Measurements from ENCODE around the gene CTNNA3.

CTNNA3 gene

DNA sequence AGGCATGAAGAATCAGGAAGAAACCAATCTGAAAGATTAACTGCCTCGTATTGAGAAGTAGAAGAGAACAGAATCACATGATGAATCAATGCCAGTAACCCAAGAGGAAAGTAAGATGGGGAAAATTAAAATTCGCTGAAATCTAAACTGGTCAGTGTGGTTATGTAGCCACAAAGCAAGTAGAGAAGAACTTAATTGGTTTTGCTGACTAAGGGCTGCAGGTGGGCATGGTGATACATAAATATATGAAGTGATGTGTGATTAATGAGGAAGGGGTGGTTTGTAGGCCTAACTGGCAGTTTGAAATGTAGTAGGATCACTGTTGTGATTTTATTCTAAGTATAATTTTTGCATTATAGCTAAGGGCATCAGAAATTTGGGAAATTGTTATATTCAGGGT is 853.6 kb downstream of the CTNNA3 start:
- Histone ChIP-seq H3K9ac (no peak overlapping the region), H3K4me1 (no peaks in the 10 kb centered on the region), H3K4me3 (no peak overlapping the region), H3K36me3 (no peaks in the 10 kb centered on the region), H3K27me3 (no peaks in the 10 kb centered on the region), H3K4me2 (no peak overlapping the region), H4K20me1 (no peaks in the 10 kb centered on the region), H3K27ac (no peak overlapping the region), H3K9me3 (no peaks in the 10 kb centered on the region)
- TF ChIP-seq Cebpa-rat (IDR thresholded peaks at IDR 0.05) = no peak

DNA sequence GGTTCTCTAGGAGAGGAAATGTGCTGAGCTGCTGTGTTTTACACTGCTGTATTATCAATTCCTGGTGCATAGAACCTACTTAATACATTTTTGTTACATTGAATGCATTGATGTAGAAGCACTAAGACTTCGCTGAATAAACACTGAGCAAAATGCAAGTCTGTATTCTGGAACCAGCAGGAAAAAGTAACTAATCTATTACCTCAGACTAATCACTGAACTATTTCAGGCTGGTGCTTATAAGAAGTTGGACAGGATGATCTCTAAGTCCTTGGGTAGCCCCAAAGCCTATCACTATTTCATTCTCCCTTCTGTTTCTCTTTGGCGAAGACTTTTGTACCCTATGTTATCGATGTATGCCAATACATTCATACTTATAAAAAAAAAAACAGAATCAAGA is 857.3 kb downstream of the CTNNA3 start:
- no peaks in the 10 kb centered on the region for H3K36me3 ChIP-seq
- no peaks in the 10 kb centered on the region for H3K9me3 ChIP-seq
- H3K9ac ChIP-seq = no peak overlapping the region
- no peak overlapping the region for H3K4me3 ChIP-seq
- no peak overlapping the region for H3K27ac ChIP-seq
- TF ChIP-seq Cebpa-rat (IDR thresholded peaks at IDR 0.05) = no peak
- H3K4me2 ChIP-seq = no peak overlapping the region
- no peaks in the 10 kb centered on the region for H3K27me3 ChIP-seq
- H3K4me1 ChIP-seq = no peaks in the 10 kb centered on the region
- no peaks in the 10 kb centered on the region for H4K20me1 ChIP-seq

DNA sequence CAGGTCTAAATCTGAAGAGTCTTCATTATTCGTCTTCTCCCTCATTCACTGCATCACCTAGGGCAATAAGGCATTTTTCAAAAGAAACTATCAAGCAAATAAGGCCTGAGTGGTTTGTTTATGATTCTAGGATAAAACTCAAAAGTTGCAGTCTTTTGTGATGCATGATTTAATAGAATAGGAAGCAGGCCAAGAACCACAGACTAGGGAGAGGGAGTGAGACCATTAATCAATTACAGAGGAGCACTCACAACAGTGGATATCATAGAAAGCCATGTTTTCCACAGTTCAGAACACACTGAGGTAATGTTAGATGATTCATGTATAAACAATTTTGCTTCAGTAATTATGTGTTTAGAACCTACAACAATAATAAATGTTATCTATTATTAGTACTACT is 858.0 kb downstream of the CTNNA3 start:
- Histone ChIP-seq H3K27ac (no peak overlapping the region), H3K4me2 (no peak overlapping the region), H3K27me3 (no peaks in the 10 kb centered on the region), H4K20me1 (no peaks in the 10 kb centered on the region), H3K4me1 (no peaks in the 10 kb centered on the region), H3K4me3 (no peak overlapping the region), H3K9me3 (no peaks in the 10 kb centered on the region), H3K9ac (no peak overlapping the region), H3K36me3 (no peaks in the 10 kb centered on the region)
- TF ChIP-seq Cebpa-rat (IDR thresholded peaks at IDR 0.05) = no peak

DNA sequence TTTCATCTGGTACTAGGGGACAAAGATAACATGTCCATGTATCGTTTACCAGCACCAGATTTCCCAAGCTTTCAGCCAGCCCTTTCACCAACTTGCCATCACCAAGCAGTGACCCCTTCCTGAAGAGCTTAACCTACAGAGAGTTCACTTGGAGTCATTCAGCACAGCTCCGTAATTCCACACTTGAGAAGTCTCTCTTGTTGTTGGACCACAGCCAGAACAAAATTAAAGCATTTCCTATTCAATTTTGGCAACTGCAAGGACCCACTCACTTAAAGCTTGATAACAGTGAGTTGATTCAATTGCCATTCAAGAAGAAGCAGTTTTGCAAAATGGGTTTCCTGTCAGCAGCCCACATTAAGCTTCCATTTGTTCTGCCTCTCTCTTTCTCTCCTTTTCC is 858.7 kb downstream of the CTNNA3 start:
- Histone ChIP-seq H3K27me3 (no peaks in the 10 kb centered on the region), H3K4me3 (no peak overlapping the region), H3K4me1 (no peaks in the 10 kb centered on the region), H3K36me3 (no peaks in the 10 kb centered on the region), H3K27ac (no peak overlapping the region), H3K9me3 (no peaks in the 10 kb centered on the region), H4K20me1 (no peaks in the 10 kb centered on the region), H3K9ac (no peak overlapping the region), H3K4me2 (no peak overlapping the region)
- TF ChIP-seq Cebpa-rat (IDR thresholded peaks at IDR 0.05) = no peak

DNA sequence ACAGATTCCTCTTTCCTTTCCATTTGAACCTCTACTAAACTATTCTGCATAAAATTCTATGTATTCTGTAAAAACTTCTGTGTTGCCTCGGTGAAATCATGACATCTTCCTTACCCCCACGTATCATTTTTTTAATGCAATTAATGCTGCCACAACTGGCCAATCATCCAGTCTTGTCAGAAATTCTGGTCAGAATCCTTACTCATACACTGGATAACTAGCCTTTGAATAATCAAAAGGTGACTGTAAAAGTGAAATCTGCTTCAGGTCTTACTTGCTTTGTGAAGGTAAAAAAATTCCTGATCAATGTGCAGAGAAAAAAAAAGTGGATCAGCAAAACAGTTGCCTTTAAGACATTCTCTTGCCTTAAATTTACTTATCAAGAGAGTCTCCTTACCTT is 859.2 kb downstream of the CTNNA3 start:
- no peak for TF ChIP-seq Cebpa-rat (IDR thresholded peaks at IDR 0.05)
- Histone ChIP-seq H4K20me1 (no peaks in the 10 kb centered on the region), H3K4me2 (no peak overlapping the region), H3K4me3 (no peak overlapping the region), H3K9ac (no peak overlapping the region), H3K4me1 (no peaks in the 10 kb centered on the region), H3K36me3 (no peaks in the 10 kb centered on the region), H3K27ac (no peak overlapping the region), H3K27me3 (no peaks in the 10 kb centered on the region), H3K9me3 (no peaks in the 10 kb centered on the region)

DNA sequence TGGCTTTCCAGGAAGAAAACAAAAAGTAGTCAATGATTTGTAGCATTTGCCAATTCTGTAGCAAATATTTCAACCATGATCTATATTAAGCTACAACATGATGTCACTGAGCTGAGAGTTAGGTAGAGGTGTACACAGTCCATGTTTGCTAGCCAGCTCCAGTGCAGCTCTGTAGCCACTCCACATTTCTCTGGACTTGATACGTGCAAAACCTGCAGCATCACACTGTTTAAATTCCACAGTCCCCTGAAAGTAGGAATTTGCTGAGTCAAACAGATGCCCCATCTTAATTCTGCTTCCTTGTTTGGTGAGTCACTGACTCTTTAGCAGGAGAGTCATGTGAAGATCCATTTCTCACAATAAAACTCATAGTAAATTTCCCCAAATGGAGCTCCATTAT is 859.9 kb downstream of the CTNNA3 start:
- H4K20me1 ChIP-seq = no peaks in the 10 kb centered on the region
- no peaks in the 10 kb centered on the region for H3K27me3 ChIP-seq
- H3K36me3 ChIP-seq = no peaks in the 10 kb centered on the region
- no peak overlapping the region for H3K4me2 ChIP-seq
- no peaks in the 10 kb centered on the region for H3K9me3 ChIP-seq
- no peak overlapping the region for H3K9ac ChIP-seq
- no peaks in the 10 kb centered on the region for H3K4me1 ChIP-seq
- TF ChIP-seq Cebpa-rat (IDR thresholded peaks at IDR 0.05) = no peak
- no peak overlapping the region for H3K4me3 ChIP-seq
- no peak overlapping the region for H3K27ac ChIP-seq

DNA sequence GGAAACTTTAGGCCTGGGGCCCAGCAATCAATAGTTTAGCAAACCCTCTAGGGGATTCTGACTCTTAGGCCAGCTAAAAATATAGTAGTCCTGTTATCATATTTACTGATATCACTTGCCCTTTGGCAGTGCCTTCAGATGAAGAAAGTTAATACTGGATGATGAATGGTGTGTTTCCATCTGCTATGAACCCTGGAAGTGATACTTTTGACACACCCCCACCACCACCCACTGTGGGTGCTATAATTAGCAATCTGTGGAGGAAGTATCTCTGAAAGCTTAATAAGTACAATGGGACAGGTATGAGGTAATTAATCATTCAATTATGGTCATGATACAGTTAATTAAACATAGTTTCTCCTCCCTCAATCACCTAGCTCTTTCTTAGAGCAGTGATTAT is 860.6 kb downstream of the CTNNA3 start:
- Histone ChIP-seq H4K20me1 (no peaks in the 10 kb centered on the region), H3K4me2 (no peak overlapping the region), H3K9ac (no peak overlapping the region), H3K36me3 (no peaks in the 10 kb centered on the region), H3K9me3 (no peaks in the 10 kb centered on the region), H3K4me1 (no peaks in the 10 kb centered on the region), H3K4me3 (no peak overlapping the region), H3K27ac (no peak overlapping the region), H3K27me3 (no peaks in the 10 kb centered on the region)
- no peak for TF ChIP-seq Cebpa-rat (IDR thresholded peaks at IDR 0.05)

DNA sequence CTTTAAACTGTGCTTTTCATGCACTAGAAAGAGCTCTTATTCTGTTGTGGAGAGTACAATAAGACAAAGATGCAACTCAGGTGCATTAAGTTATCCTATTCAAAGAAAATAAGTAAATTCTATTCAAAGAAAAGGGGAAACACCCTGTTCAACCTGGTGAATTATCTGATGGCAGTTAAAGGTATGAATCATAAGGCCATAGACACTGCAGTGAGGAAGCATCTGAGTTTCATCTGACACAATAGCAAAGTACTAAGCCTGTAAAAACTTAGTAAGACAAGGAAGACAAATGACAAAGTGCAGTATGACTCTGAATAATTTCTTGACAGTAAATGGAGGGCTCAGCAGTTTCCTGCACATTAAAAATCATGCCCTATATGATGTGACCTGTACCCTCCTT is 861.2 kb downstream of the CTNNA3 start:
- H3K4me3 ChIP-seq = no peak overlapping the region
- H3K27ac ChIP-seq = no peak overlapping the region
- no peaks in the 10 kb centered on the region for H3K4me1 ChIP-seq
- no peaks in the 10 kb centered on the region for H3K27me3 ChIP-seq
- H3K9me3 ChIP-seq = no peaks in the 10 kb centered on the region
- H3K36me3 ChIP-seq = no peaks in the 10 kb centered on the region
- no peaks in the 10 kb centered on the region for H4K20me1 ChIP-seq
- no peak overlapping the region for H3K4me2 ChIP-seq
- no peak overlapping the region for H3K9ac ChIP-seq
- no peak for TF ChIP-seq Cebpa-rat (IDR thresholded peaks at IDR 0.05)

DNA sequence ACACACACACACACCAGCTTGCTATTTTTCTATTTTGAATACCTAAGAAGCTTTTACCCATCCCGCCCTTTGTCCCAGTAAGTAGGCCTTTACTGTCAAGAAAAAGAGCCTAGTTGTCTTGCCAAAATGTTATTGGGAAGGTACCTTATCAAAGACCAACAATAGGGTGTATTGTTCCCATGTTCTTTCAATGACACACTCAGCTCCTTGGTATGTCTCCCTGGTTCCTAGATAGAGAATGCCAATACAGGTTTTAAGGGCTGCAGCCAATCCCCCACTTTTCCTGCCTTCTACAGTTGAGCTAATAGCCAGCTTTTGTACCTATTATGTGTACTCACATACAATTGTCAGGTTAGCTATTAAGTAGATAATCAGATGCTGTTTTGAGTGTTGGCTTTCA is 862.1 kb downstream of the CTNNA3 start:
- TF ChIP-seq Cebpa-rat (IDR thresholded peaks at IDR 0.05) = no peak
- Histone ChIP-seq H3K4me2 (no peak overlapping the region), H3K9ac (no peak overlapping the region), H4K20me1 (no peaks in the 10 kb centered on the region), H3K9me3 (no peaks in the 10 kb centered on the region), H3K27me3 (no peaks in the 10 kb centered on the region), H3K36me3 (no peaks in the 10 kb centered on the region), H3K4me1 (no peaks in the 10 kb centered on the region), H3K4me3 (no peak overlapping the region), H3K27ac (no peak overlapping the region)

DNA sequence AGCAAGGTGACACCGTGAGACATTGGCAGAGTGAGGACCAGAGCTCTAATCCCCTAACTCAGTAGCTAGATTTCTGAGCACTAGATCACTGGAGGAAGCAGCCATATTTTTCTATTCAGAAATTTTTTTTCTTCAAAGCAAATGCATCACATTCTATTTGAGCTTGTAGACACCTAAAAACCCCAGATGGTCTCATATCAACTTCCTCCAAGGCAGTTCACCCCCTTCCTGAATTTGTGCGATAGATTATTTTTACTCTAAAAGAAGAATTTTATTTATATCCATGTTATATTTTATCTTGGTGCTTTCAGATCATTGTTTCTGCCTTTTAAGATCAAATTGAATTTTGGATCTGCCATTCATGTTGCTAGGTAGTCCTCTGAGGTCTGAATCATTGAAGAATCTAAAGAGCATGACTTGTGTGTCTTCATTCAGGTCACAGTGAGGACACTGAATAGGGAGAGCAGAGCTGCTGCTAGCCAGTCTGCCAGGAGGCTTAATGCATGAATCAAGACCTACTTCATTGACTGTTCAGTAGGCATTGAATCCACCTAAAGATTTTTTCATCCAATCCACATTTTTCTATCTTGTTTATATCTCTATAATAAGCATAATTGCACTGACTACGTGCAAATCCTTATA is 863.1 kb downstream of the CTNNA3 start:
- no peak for TF ChIP-seq Cebpa-rat (IDR thresholded peaks at IDR 0.05)
- Histone ChIP-seq H3K36me3 (no peaks in the 10 kb centered on the region), H3K9me3 (no peaks in the 10 kb centered on the region), H3K4me3 (no peak overlapping the region), H3K27me3 (no peaks in the 10 kb centered on the region), H3K4me2 (no peak overlapping the region), H3K9ac (no peak overlapping the region), H4K20me1 (no peaks in the 10 kb centered on the region), H3K4me1 (no peaks in the 10 kb centered on the region), H3K27ac (no peak overlapping the region)

DNA sequence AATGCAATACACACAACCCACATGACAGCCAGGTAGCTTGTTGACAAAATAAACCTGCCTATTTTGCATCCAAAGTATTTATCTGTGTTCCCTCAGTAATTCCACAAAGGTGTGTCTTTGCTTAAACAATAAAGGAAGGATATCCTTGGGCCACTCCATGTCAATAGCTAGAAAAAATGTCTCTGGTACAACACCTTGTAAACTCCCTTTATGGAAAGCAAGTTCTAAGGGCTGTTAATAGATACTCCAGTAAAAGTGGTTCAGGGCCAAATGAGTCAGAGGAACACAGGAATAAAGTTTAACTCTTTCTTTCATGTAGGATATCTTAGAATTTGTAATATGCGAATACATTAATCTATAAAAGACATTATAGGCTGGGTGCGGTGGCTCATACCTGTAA is 867.0 kb downstream of the CTNNA3 start:
- no peaks in the 10 kb centered on the region for H4K20me1 ChIP-seq
- H3K9ac ChIP-seq = no peak overlapping the region
- no peak overlapping the region for H3K27ac ChIP-seq
- H3K4me2 ChIP-seq = no peak overlapping the region
- no peaks in the 10 kb centered on the region for H3K9me3 ChIP-seq
- no peaks in the 10 kb centered on the region for H3K36me3 ChIP-seq
- H3K4me1 ChIP-seq = no peaks in the 10 kb centered on the region
- no peak for TF ChIP-seq Cebpa-rat (IDR thresholded peaks at IDR 0.05)
- H3K4me3 ChIP-seq = no peak overlapping the region
- no peaks in the 10 kb centered on the region for H3K27me3 ChIP-seq

Data from BLaER1 (cell line).